Endodermal cell (in vitro differentiated cells): ENCODE measurements around the gene INTS1. TPM values are rescaled to one million over a fixed set of nuclear protein-coding genes. Genes with fewer than 3 reads are reported as not detected.
"Not testable (repeated sequence)": the region's sequence is repeated elsewhere in the genome, so short reads cannot be mapped to it uniquely, and the experiment has no call there.

Experiments used
- DNase-seq: peaks from one replicate; pipeline ENCODE4 v3.0.0-alpha.2; 2017
- H3K27ac ChIP-seq: 2 replicates; pipeline ENCODE4 v1.5.1; 2013; ENCODE audit warnings: mild to moderate bottlenecking, low read depth, low read length, moderate library complexity
- H3K27me3 ChIP-seq: 2 replicates; pipeline ENCODE4 v1.6.1; 2013; ENCODE audit warnings: mild to moderate bottlenecking, low read length, moderate library complexity; ENCODE audit not compliant: insufficient read depth, control insufficient read depth, poor library complexity, severe bottlenecking
- H3K36me3 ChIP-seq: 2 replicates; pipeline ENCODE4 v1.7.0; 2013; ENCODE audit warnings: mild to moderate bottlenecking, low read length, moderate library complexity; ENCODE audit not compliant: control insufficient read depth, insufficient read depth
- H3K4me1 ChIP-seq: one replicate; pipeline ENCODE4 v1.7.0; 2013; ENCODE audit warnings: low read length; ENCODE audit not compliant: control insufficient read depth, insufficient read depth
- H3K4me3 ChIP-seq: 2 replicates; pipeline ENCODE4 v1.5.1; 2013; ENCODE audit warnings: mild to moderate bottlenecking, low read length, moderate library complexity
- H3K9ac ChIP-seq: 2 replicates; pipeline ENCODE4 v1.6.1; 2013; ENCODE audit warnings: mild to moderate bottlenecking, low read length, moderate library complexity; ENCODE audit not compliant: poor library complexity, severe bottlenecking; ENCODE audit errors: extremely low read depth
- H3K9me3 ChIP-seq: 2 replicates; pipeline ENCODE4 v1.6.1; 2013; ENCODE audit warnings: mild to moderate bottlenecking, low read length, moderate library complexity; ENCODE audit not compliant: control insufficient read depth
- H3K27ac Mint-ChIP-seq: 2 replicates; pipeline ENCODE4 v1.8.0; 2020; ENCODE audit warnings: mixed read lengths
- H3K27me3 Mint-ChIP-seq: 2 replicates; pipeline ENCODE4 v1.8.0; 2021; ENCODE audit warnings: mild to moderate bottlenecking, mixed read lengths; ENCODE audit not compliant: insufficient read depth
- H3K36me3 Mint-ChIP-seq: 2 replicates; pipeline ENCODE4 v1.8.0; 2020; ENCODE audit warnings: low read depth, mixed read lengths
- H3K4me1 Mint-ChIP-seq: 2 replicates; pipeline ENCODE4 v1.8.0; 2020; ENCODE audit warnings: mixed read lengths
- H3K4me3 Mint-ChIP-seq: 2 replicates; pipeline ENCODE4 v1.8.0; 2020; ENCODE audit warnings: mild to moderate bottlenecking, moderate library complexity, mixed read lengths
- H3K9me3 Mint-ChIP-seq: 2 replicates; pipeline ENCODE4 v1.8.0; 2020; ENCODE audit warnings: mild to moderate bottlenecking, mixed read lengths
- WGBS, 2 experiments: methylation state at CpG; one replicate each; pipeline versions ENCODE4 v1.1.5 to v1.1.7; 2013; ENCODE audit warnings: missing lambda C conversion rate in 2 of 2, mixed read lengths in 1 of 2; ENCODE audit not compliant: insufficient coverage in 1 of 2, insufficient read length in 1 of 2; 5-methylcytosine and 5-hydroxymethylcytosine counted together
- total RNA-seq, 2 donors: library from RNA; stranded (reverse); fragmentation: NEBNext Ultra II Directional in 1 of 2; extraction: Animal tissue kit (Norgen Biotek cat#: 25700) in 1 of 2; gene quantifications; 2 replicates in 1 of 2; 3 replicates in 1 of 2; pipeline ENCODE4 v1.2.1, GENCODE V29; 2021
- TF ChIP-seq, protein P1 (sequence below): fragments of 200-600 bp; sonication (generic); conservative IDR thresholded peaks from 2 replicates; pipeline ENCODE4 v1.5.0; 2021; ENCODE audit warnings: antibody characterized with exemption, mild to moderate bottlenecking

The INTS1 gene
- total RNA-seq, 2 donors from 2014 or later = 145 to 178 TPM

- H3K9me3 Mint-ChIP-seq = peaks cover 3% of the 10 kb centered on the region
- Histone ChIP-seq H3K9ac (no peak overlapping the region), H3K4me3 (no peak overlapping the region), H3K27me3 (peaks cover 4% of the 10 kb centered on the region), H3K9me3 (peaks cover 8% of the 10 kb centered on the region), H3K27ac (no peak overlapping the region), H3K4me1 (no peaks in the 10 kb centered on the region), H3K36me3 (no peaks in the 10 kb centered on the region)
- DNase-seq = no peak
- whole genome bisulfite sequencing, 2 experiments = 93 to 98% methylated on average over 11 of the region's 11 CpGs
- no peaks in the 10 kb centered on the region for H3K4me1 Mint-ChIP-seq
- H3K27me3 Mint-ChIP-seq = peaks cover 5% of the 10 kb centered on the region
- H3K36me3 Mint-ChIP-seq = no peaks in the 10 kb centered on the region
- TF ChIP-seq, protein P1, sequence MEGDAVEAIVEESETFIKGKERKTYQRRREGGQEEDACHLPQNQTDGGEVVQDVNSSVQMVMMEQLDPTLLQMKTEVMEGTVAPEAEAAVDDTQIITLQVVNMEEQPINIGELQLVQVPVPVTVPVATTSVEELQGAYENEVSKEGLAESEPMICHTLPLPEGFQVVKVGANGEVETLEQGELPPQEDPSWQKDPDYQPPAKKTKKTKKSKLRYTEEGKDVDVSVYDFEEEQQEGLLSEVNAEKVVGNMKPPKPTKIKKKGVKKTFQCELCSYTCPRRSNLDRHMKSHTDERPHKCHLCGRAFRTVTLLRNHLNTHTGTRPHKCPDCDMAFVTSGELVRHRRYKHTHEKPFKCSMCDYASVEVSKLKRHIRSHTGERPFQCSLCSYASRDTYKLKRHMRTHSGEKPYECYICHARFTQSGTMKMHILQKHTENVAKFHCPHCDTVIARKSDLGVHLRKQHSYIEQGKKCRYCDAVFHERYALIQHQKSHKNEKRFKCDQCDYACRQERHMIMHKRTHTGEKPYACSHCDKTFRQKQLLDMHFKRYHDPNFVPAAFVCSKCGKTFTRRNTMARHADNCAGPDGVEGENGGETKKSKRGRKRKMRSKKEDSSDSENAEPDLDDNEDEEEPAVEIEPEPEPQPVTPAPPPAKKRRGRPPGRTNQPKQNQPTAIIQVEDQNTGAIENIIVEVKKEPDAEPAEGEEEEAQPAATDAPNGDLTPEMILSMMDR = no peak
- no peak overlapping the region for H3K4me3 Mint-ChIP-seq
- H3K27ac Mint-ChIP-seq = no peak overlapping the region
These were observed 17.3 kb upstream of the INTS1 start for GRCh38 chr7:1521456-1521855.

- H3K27ac ChIP-seq = no peak overlapping the region
- H3K36me3 Mint-ChIP-seq = no peaks in the 10 kb centered on the region
- H3K27me3 ChIP-seq = no peaks in the 10 kb centered on the region
- WGBS, 2 experiments = 87% methylated on average over 23 to 27 of the region's 27 CpGs
- H3K9me3 Mint-ChIP-seq = peaks cover 3% of the 10 kb centered on the region
- no peak overlapping the region for H3K4me3 ChIP-seq
- H3K4me3 Mint-ChIP-seq = no peak overlapping the region
- no peak overlapping the region for H3K27ac Mint-ChIP-seq
- no peaks in the 10 kb centered on the region for H3K4me1 Mint-ChIP-seq
- no peak for DNase-seq
- H3K4me1 ChIP-seq = no peaks in the 10 kb centered on the region
- peaks cover 5% of the 10 kb centered on the region for H3K27me3 Mint-ChIP-seq
- no peaks in the 10 kb centered on the region for H3K36me3 ChIP-seq
- peaks cover 8% of the 10 kb centered on the region for H3K9me3 ChIP-seq
- H3K9ac ChIP-seq = no peak overlapping the region
- TF ChIP-seq, protein P1 = no peak
These were observed 16.5 kb upstream of the INTS1 start for GRCh38 chr7:1520539-1521234.

DNA sequence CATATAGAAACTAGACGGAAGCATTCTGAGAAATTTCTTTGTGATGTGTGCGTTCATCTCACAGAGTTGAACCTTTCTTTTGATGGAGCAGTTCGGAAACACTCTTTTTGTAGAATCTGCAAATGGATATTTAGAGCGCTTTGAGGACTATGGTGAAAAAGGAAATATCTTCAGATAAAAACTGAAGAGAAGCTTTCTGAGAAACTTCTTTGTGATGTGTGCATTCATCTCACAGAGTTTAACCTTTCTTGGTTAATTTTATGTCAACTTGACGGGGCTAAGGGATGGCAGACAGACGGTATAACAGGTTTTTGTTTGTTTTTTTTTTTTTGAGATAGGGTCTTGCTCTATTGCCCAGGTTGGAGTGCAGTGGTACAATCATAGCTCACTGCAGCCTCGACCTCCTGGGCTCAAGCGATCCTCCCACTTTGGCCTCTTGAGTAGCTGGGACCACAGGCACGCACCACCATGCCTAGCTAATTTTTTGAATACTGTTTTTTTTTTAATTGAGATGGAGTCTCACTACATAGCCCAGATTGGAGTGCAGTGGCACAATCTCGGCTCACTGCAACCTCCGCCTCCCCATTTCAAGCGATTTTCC lies 15.2 kb upstream of the INTS1 start:
- not testable (repeated sequence) for H3K4me1 Mint-ChIP-seq, DNase-seq

More for the DNA sequence above, 15.2 kb upstream of the INTS1 start:
- H3K9ac ChIP-seq, H3K36me3 Mint-ChIP-seq, H3K36me3 ChIP-seq, H3K27ac ChIP-seq, H3K4me1 ChIP-seq, H3K9me3 ChIP-seq, H3K27ac Mint-ChIP-seq, H3K4me3 Mint-ChIP-seq, H3K4me3 ChIP-seq, H3K9me3 Mint-ChIP-seq, H3K27me3 Mint-ChIP-seq, H3K27me3 ChIP-seq: not testable (repeated sequence)
- WGBS, 2 experiments = 93 to 94% methylated on average over 10 to 12 of the region's 12 CpGs
